NCI-H1694 (cell line): ENCODE measurements around the gene KCNQ4.

Source experiments
- DNase-seq: peaks from one replicate; lab custom pipeline; 2025; lab: John Stamatoyannopoulos, UW

KCNQ4 gene

DNA sequence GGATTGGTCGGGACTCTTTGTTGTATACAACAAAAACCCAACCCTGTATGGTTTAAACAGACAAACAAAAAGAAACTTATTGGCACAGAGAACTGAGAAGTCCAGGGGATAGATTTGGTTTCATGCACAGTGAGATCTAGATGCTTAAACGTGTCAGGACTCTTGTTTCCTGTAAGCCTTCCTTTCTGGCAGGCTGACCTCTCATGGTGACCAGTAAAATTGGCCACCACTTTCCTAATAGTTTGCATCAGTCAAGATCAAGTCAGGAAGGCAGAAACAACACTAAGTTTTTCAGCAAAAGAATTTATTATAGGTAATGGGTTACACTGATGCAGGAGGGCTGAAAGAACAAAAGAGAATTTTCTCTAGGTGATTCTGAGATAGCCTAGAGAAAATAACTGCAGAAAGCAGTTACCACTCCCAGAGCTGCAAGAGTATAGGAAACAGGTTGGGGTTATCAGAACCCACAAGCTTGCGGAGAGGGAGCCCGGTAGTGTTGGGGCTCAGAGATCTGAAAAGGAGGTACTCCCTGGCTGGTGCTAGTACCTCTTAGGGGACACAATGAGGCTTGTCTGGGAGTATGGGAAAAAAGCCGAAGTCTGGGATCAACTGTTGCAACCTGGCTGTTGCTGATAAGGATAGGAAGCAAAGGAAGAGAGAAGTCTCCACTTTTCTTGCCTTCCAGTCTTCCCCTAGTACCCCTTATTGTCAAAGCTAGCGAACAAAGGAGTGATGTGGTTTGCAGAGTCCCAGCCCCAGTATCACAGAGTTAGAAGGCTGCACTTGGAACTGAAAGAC, 57.1 kb downstream of the KCNQ4 start:
- no peak for DNase-seq

DNA sequence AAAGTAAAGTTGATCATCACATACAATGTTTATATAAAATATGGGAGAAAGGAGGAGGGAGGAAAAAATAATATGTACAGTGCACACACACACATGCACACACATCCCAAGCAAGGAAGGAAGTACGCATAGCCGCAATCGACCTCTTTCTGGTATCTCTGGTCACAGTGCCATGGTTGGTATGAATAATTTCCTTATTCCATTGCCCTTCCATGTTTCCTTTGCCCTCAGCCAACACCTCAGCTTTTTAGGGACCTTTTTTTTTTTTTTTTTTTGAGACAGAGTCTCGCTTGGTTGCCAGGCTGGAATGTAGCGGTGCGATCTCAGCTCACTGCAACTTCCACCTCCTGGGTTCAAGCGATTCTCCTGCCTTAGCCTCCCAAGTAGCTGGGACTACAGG, 58.0 kb downstream of the KCNQ4 start:
- DNase-seq: no peak

DNA sequence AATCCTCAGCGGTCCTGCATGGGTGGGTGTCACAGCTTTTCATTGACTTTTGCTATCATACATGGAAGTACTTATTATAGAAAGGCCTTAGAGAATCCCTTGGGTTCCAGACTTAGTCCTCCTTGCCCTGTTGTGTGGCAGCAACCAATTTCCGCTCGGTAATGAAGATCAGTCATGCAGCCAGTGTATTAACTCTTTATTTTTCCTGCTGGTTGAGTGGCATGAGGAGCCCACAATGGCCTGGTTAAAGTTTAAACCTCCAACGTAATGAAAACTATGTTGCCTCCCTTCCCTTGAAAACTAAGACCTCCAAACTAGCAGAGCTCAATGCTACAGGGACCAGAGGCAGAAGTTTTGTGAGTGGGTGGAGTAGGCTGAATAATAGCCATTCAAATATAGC, 58.6 kb downstream of the KCNQ4 start:
- no peak for DNase-seq

DNA sequence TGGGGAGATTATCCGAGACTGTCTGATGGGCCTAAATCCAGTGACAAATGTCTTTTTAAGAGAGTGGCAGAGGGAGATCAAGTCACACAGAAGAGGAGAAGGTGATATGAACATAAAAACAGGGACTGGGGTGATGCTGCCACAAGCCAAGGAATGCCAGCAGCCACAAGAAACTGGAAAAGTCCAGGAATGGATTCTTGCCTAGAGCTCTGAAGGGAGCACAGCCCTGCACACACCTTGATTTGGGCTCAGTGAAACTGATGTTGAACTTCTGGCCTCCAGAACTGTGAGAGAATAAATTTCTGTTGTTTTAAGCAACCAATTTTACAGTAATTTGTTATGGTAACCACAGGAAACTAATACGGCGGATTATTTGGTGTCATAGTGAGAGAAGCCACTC, 59.1 kb downstream of the KCNQ4 start:
- no peak for DNase-seq

DNA sequence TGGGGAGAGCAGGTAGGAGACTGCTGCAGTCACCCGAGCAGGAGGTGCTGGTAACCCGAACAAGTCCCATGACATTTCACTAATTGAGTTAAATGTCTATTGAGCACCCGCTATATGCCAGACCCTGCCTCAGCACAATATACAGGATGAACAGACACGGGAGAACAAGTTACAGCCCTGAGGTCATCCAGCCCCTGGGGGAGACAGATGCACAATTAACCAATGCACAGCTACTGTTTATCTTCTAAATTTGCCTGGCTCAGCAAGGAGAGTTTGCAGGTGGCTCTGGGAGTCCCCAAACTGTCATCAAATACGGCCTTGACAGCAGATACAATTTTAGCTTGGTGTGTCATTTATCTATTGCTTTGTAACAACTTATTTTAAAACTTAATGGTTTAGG, 60.5 kb downstream of the KCNQ4 start:
- DNase-seq: no peak

DNA sequence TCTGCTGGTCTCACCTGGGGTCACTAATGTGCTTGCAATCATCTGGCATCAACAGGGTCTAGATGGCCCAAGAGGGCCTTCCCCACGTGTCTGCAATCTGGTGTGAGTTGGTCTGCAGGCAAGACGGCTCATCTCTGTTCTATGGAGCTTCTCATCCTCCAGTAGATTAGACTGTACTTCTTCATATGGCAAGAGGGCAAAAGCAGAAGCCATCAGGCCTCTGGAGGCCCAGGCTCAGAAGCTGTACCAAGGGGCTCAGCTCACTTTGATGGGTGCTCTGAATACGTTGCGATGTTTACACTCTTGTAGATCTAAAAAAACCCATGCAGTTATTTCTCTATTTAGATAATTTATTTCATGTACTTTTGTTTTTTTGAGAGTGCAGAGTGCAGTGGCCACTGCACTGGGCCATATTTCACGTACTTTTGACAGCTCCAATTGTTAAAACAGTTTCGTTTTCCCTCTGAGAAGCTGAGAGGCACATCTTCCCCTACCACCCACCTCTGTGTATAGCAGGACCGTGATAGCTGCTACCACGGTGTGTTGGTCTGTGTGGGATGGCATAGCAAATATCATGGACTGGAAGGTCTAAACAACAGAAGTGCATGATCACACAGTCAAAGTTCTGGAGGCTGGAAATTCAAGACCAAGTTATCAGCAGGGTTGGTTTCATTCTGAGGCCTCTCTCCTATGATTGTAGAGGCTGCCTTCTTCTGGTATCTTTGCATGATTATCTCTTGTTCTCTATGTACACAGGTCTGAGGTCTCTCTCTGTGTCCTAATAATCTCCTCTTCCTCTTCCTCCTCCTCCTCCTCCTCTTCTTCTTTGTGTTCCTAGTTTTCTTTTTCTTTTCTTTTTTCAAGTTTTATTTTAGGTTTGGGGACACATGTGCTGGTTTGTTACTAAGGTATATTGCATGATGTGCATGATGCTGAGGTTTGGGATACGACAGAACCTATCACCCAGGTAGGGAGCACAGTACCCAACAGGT, 61.6 kb downstream of the KCNQ4 start:
- no peak for DNase-seq

DNA sequence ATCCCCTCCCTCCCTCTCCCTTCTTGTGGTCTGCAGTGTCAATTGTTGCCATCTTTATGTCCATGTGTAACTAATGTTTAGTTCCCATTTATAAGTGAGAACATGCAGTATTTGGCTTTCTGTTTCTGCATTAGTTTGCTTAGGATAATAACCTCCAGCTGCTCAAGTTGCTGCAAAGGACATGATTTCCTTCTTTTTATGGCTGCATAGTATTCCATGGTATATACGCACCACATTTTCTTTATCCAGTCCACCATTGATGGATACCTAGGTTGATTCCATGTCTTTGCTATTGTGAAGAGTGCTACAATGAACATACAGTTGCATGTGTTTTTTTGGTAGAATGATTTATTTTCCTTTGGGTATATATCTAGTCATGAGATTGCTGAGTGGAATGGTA, 62.3 kb downstream of the KCNQ4 start:
- DNase-seq: no peak

DNA sequence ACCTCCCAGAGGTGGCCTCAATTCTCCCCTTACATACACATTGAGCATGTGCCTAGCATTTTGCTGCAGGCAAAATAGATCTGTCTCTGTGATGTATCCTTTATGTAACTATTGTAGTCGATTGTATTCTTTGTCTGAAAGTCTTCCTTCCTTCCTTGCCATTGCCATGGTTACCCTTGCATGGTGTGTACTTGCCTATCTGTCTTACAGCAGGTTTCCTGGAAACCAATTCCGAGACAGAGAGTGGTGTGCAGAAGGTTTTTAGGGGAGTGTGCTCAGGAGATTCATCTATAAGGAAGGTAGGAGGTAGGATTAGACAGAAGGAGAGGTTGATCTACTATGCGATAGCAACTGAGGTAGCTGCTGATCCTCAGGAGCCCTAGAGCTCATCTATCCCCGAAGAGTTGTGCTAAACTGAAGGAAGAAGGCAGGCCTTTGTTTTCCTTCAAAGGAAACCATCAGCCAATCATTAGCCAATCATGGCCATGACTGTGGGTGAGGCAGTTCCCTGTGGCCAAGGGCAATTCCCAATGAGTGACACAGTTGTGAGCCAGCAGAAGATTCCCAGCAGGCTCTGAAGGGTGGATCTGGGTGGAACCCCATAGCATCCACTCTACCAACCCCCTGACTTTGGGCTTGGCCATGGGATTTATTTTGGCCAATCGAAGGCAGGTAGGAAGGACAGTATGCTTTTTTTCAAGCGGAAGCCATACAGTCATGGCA, 63.6 kb downstream of the KCNQ4 start:
- DNase-seq: no peak

DNA sequence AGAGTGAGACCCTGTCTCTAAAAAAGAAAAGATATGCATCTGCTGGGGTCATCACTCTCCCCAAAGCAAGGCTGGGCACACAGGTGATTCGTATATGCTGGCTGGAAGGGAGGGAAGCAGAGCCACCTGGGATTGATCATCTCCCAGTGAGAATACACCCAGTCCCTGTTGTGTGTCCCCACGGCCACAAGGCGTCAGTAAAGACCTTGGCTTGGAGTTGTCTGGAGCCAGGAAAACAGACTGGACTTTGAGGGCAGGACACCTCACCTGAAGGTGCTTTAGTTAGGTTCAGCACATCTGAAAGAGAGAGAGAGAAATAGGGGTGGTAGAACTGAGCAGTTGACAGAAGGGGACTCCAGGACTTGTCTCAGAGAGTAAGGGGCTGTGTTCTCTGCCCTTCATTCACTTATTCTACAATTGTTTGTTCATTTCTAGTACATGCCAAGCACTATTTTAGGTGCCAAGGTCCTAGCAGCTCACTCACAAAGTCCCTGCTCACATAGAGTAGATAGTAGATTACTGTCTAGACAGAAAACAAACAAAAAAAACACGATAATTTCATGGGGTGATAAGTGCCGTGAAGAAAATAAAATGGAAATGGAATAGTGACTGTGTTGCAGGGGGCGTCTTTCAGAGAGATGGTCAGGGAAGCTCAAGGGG, 65.1 kb downstream of the KCNQ4 start:
- peak; percentile 25 for DNase-seq

DNA sequence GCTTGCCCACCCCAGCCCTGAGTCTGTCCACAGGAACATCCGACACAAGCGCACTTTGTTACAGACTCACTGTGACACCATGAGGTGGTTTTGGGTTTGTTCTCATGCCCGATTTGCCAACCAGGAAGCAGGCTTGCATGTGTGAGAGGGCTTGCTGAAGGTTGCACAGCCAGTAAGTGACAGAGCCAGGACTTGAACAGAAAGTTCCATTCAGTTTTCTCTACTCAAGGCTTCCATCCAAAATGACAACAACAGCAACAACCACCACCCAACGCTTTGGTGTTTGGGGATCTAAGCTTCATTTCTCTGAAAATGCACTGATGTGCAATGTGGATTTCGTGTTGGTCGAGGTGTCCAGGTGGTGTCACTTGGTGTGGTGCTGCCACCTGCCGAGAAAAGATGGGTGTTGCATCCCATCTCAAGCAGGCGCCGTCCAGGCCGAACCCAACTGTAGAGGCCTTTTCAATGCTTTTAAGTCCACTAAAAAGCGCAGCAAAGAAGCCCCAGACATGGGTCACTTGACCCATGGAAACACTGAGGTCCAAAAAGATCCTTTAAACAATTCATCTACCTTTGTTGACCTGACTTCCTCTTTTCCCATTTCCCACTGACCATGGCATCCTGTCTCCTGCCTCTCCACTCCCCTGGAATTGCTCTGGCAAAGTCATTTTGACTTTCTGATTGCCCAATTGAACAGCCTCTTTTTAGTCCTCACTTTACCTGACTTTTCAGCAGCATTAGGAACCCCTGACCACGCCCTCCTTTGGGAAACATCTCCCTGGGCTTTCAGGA, 66.4 kb downstream of the KCNQ4 start:
- DNase-seq: peak; percentile 18

DNA sequence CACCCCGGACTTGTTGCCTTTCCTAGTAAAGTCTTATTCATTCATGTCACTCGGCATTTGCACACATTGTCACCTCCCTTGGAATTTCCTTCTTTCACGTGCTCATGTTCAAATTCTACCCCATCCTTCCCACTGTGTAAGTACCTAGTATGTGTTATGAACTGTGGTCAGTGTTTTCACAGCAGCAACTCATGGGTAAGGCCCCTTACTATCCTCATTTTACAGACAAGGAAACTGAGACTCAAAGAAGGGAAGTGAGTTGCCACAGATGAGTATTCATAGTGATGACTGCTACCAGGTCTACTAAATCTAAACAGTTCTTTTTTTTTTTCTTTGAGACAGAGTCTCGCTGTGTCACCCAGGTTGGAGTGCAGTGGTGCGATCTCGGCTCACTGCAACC, 68.1 kb downstream of the KCNQ4 start:
- DNase-seq: no peak

DNA sequence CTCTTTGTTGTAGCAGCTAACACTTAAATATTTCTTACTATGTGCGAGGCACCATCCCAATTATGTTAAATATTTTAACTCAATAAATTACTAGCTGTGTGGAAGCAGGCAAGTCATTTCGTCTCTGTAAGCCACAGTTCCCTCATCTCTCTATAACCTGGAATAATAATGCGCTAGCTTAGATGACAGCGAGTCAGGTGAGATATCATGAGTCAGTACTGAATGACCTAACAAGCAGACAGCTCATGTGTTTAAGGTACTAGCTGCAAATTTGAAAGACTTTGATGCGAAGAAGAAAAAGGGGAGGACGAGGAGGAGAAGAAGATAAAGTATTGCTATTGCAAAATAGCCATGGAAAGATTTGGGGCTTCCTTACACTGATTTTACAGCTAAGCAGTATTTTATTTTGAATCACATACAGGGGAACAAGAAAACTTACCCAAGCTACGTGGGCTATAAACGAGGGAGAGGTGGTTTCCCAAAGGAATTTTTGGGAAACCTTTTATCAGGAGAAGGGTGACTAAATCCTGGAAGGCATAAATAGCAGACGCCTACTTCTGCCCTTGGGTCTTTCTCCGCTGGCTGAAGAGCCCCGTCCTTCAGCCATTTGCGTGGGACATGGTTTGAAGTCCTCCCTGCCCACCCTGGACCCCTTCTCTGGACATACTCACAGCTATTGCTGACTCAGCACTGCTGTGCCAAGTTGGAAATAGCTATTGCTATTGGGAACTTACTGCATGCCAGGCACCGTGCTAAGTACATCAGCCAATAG, 69.7 kb downstream of the KCNQ4 start:
- DNase-seq: no peak

DNA sequence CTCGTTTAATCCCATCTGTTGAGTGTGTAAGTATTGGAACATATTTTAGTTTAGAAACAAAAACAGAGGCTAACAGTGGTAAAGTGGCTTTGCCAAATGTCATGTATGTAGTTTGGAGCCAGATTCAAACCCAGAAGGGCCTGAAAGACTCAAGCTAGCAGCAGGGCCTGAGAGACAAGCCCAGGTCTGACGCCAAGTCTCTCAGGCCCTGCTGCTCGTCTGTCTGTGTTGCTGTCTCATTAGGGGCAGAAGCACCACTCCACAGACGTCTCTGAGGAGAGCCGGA, 70.2 kb downstream of the KCNQ4 start:
- peak; percentile 61 for DNase-seq

DNA sequence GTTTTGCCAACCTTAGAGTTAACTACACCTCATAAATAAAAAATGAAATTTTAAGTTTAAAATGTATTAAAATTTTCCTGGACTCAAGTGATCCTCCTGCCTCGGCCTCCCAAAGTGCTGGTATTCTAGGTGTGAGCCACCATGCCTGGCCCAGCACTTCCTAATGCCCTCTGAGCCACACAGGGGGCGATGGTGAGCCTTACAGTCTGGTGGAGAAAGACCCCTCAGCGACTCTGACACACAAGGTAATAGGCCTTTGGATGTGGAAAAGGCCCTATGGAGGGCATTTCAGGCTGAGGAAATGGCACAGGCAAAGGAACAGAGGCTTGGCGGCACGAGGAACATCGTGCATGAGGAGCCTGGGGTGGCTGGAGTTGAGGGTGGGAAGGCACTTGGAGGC, 71.9 kb downstream of the KCNQ4 start:
- peak; percentile 2 for DNase-seq

DNA sequence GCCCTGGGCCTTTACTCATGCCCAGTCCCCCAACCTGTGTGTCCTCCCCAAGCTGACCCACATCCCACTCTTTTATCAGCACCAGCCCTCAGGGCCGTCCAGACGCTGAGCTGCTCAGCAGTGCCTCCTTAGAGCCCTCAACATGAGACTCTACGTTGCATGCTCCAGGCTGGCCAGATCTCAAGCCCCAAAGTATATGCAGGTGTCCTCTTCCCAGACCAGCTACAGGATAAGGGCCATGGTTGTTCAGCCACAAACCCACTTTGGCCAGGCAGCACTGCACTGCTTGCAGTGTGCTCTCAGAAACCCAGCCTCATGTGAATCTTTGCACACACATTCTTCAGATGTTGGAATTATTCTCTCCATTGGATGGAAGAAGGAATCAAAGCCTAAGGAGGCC, 72.5 kb downstream of the KCNQ4 start:
- DNase-seq: no peak

DNA sequence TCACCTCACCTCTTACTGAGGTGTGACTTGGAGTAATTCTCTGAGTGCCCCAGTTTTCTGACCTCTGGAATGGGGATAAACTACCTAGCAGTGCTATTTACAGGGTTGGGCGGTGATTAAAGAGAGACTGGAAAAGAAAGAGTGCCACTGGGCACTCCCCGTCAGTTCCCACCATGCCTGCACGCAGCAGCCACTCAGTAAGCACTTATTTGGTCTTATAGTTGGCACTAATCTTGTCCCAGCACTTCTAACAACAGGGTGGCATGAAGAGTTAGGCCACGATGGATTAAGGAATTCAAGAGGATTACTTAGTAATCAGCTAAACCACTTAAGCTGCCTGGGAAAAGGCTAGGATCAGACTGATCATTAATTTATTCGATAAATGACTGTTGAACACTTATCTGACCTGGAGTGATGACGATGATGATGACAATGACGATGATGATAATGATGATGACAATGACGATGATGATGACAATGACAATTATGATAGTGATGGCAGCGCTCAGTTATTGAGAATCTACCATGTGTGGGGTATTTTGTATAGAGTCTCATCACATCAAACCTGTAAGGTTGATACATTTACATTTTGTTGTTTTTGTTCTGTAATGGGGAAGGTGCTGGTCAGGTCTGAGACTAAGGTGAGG, 73.2 kb downstream of the KCNQ4 start:
- no peak for DNase-seq

DNA sequence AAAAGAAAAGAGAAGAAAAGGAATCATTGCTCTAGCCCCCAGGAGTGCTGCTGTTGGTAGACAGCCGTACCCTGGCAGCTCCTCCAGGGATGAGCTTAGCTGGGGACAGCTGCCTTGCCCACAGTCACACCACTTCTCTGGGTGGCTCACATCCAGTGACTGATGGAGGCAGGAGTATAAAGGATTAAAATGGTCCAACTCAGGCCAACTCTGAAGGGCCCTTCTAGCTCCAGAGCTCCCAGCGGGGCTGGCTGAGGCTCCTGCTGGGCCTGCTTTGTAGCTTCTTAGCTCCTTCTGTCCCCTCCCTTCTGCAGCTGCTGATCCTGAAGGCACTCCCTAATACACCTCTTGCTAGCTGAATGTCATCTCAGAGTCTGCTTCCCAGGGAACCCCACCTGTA, 74.2 kb downstream of the KCNQ4 start:
- no peak for DNase-seq

DNA sequence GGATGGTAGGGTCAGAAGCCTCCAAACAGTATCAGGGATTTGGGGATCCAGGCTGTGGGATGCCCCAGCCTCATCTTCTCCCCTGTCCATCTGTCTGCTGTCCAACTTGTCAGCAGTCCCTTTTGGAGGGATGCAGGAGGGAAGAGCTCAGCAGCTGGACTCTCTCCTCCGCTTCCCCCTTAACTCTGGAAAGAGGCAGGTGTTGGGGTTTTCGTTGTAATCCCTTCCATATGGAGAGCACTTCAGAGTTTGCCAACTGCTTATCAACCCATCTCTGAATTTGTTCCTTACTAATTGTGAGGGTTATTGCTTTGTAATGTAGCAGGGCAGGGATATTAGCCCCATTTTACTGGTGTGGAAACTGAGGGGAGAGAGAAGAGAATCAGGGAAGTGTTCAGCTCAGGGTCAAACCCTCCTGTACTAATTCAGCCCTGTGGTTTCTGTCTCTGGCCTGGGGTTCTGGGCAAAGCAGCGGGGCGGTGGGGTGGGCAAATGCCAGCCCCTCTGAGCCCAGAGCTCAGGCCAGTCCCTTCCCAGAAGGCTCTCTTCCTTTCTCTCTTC, 75.3 kb downstream of the KCNQ4 start:
- DNase-seq: no peak

DNA sequence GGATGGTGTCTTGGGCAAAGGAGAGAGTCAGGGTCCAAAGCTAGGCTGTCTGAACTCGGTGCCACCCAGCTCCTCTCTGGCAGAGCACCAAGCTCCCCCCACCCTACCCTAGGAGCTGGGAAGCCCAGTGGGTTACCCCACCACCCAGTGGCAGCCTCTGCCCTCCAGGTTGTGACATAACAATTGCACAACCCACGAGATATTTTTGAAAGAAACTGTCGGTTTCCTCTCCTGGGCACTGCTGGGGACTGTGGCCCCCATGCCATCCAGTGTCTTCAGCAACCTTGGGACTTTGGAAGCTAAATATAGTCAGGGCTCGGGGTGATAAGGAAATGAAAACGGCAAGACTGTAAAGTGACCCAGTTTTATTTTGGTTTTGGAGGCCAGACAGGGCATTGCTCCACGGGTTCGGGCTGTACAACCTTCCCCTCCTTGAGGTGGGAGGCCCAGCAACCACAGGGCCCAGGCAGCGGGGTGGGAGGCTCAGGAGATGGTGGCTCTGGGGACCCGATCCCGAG, 77.2 kb downstream of the KCNQ4 start:
- DNase-seq: no peak
